GOT3 (cell line): Measurements from ENCODE around the gene ULK1.
"Not testable (repeated sequence)": the region's sequence is repeated elsewhere in the genome, so short reads cannot be mapped to it uniquely, and the experiment has no call there.

Source experiments
- DNase-seq: peaks from one replicate; lab custom pipeline; 2025; ENCODE audit warnings: mixed read lengths; lab: John Stamatoyannopoulos, UW

Gene ULK1

DNA sequence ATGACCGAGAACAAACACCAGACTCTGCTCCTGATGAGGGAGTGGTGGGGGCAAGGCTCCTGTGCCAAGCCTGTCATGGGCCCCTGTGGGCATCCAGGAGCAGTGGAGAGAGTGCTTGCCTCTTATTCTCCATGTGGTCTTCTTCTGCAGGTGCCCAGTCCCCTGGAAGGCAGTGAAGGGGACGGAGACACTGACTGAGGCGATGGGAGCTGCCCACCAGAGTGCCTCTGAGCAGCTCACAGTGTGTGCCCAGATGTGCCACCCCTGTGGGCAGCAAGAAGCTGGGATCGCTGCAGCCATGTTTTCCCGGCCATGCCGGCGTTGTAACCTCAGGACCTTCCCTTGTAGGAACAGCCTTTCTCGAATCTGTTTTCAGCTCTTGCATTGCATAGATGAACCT, 49.0 kb downstream of the ULK1 start:
- no peak for DNase-seq

DNA sequence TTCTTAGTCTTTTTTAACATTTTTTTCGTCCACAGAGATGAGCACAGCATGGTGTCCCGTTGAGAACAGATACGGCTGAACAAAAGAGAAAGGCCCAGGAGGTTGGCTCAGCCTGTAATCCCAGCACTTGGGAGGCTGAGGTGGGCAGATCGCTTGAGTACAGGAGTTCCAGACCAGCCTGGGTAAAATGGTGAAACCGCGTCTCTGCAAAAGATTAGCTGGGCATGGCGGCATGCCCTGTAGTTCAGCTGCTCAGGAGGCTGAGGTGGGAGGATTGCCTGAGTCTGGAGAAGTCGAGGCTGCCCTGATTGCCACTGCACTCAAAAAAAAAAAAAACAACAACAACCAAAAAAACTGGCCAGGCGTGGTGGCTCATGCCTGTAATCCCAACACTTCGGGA, 49.5 kb downstream of the ULK1 start:
- DNase-seq = no peak

DNA sequence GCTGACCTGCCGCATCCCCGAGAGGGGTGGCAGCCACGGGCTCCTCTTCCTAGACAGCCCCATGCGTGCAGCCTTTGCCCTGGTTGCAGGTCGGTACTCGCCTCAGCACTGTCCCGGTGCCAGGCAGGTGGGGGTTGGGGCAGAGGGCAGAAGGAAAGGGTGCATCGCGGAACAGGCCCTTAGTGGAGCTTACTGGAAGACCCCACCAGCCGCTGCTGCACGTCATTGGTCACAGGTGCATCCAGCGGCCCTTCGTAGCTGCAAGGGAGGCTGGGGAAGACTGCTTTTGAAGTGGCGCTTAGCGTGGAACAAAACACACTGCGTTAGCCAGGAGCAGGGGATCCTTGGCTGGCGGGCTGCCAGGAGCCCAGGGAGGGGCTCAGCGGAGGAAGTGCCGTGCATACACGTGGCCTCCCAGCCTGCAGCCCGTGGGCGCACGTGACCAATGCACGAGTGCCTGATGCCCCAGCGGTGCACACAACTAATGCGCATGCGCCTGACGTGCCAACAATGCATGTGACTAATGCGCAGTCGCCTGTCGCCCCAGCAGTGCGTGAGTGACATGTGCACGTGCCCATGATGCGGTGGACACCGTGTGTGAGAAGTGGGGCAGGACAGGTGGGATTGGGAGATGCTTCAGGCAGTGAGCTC, 50.3 kb downstream of the ULK1 start:
- DNase-seq = no peak

DNA sequence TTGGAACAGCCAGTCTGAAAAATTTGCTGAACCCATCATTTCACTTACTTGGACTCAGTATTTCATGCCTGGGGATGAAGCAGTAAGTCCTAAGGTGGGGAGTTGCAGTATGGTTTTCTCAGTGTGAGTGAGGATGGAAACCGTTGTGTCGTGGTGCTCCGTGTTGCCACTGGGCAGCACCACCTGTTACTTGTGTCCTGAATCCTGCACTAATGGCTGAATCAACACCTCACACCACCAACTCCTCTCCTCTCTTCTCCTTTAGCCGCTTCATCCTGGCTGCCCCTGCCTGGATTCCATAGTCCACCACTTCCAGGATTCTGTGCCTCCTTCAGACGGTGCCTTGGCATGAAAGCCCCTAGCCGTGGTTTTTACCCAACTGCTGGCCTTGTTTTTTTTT, 52.3 kb downstream of the ULK1 start:
- DNase-seq = no peak

DNA sequence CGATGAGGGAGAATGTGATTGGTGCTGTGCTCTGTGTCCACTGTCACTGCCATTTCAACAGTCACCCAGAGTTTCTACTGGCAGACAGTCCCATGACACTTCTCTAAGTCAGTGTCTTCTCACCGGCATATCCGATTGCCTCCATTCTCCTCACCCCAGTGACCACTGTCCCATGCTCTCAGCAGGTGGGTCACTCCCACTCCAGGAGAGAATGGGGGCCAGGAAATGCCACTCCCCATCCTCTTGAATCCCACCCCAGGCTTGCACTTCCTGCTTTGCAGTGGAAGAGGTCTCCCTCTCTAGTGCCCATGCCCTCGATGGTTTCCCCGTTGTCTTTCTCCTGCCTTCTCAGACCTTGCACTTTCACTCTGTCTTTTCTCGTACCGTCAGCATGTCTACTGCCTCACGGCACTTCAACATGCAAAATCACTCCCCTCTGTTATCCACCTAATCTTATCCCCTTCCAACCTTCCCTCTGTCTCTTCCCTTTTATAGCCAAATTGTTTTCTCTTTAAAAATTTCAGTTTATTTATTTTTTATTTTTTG, 53.1 kb downstream of the ULK1 start:
- no peak for DNase-seq

- DNase-seq = no peak
Observed at GRCh38 chr12:131948166-131948712, 53.8 kb downstream of the ULK1 start.

DNA sequence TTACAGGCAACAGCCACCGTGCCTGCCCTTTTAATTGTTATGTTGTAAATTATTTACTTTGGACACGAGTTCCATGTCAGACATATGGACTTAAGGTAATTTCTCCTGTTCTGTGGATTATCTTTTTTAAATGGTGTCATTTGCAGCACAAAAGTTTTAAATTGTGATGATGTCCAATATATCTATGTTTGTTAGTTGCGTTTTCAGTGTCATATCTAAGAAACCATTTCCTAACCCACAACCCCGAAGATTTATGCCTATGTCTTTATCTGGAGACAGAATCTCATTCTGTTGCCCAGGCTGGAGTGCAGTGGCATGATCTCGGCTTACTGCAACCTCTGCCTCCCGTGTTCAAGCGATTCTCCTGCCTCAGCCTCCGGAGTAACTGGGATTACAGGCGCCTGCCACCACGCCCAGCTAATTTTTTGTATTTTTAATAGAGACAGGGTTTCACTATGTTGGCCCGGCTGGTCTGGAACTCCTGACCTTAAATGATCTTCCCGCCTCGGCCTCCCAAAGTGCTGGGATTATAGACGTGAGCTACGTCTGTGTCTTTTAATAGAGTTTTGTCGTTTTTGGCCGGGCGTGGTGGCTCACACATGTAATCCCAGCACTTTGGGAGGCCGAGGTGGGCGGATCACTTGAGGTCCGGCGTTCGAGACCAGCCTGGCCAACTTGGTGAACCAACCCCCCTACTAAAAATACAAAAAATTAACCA, 54.5 kb downstream of the ULK1 start:
- not testable (repeated sequence) for DNase-seq

GRCh38 chr12:131949431-131950181, 55.2 kb downstream of the ULK1 start, which contains the start of gene EP400:
TSS of gene EP400 (plus strand) at chr12:131949942. CDS start at chr12:131960620, 10,678 bp downstream.
- DNase-seq = peak; percentile 84

GRCh38 chr12:131950182-131950913, 55.9 kb downstream of the ULK1 start:
- no peak for DNase-seq

DNA sequence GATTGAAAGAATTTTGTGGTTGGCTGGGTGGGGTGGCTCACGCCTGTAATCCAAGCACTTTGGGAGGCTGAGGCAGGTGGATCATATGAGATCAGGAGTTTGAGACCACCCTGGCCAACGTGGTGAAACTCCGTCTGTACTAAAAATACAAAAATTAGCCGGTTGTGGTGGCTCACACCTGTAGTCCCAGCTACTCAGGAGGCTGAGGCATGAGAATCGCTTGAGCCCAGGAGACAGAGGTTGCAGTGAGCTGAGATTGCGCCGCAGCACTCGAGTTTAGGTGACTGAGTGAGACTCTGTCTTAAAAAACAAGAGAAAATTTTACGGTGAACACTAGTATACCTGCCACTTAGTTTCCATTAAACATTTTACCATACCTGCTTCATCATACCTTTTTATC, 59.4 kb downstream of the ULK1 start:
- not testable (repeated sequence) for DNase-seq

DNA sequence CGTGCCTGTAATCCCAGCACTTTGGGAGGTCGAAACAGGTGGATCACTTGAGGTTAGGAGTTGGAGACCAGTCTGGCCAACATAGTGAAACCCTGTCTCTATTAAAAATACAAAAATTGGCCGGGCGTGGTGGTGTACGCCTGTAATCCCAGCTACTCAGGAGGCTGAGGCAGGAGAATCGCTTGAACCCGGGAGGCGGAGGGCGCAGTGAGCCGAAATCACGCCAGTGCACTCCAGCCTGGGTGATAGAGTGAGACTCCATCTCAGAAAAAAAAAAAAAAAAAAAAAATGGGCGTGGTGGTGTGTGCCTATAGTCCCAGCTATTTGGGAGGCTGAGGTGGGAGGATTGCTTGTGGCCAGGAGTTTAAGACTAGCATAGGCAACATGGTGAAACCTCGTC, 60.0 kb downstream of the ULK1 start:
- not testable (repeated sequence) for DNase-seq

GRCh38 chr12:131959116-131959515, 64.7 kb downstream of the ULK1 start:
- DNase-seq = no peak

GRCh38 chr12:131959641-131960589, 65.5 kb downstream of the ULK1 start:
- DNase-seq = no peak

GRCh38 chr12:131960590-131961325, 66.3 kb downstream of the ULK1 start:
- not testable (repeated sequence) for DNase-seq

DNA sequence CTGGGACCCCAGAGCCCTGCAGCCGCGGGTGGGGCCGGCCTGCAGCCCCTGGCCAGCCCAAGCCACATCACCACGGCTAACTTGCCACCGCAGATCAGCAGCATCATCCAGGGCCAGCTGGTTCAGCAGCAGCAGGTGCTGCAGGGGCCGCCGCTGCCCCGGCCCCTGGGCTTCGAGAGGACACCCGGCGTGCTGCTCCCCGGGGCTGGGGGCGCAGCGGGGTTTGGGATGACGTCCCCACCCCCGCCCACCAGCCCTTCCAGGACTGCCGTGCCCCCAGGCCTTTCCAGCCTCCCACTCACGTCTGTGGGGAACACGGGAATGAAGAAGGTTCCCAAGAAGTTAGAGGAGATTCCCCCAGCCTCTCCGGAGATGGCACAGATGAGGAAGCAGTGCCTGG, 66.9 kb downstream of the ULK1 start:
- not testable (repeated sequence) for DNase-seq

DNA sequence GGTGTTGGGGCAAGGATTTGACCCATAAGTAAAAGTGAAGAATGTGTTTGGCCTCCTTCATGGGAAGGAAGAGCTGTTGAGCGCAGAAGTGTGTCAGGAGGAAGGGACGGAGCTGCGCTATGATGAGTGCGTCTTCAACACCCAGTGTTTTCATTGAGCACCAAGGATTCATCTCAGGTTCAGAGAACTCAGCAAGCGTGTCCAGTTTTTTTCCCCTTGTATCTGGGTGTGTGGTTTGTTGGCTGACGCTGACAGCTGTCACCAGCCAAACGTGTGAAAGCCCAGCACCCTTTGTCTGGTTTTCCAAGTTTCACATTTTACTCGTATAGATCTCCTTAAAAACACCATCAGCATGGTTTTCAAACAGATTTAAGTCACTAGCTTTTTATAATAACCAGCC, 67.6 kb downstream of the ULK1 start:
- no peak for DNase-seq

DNA sequence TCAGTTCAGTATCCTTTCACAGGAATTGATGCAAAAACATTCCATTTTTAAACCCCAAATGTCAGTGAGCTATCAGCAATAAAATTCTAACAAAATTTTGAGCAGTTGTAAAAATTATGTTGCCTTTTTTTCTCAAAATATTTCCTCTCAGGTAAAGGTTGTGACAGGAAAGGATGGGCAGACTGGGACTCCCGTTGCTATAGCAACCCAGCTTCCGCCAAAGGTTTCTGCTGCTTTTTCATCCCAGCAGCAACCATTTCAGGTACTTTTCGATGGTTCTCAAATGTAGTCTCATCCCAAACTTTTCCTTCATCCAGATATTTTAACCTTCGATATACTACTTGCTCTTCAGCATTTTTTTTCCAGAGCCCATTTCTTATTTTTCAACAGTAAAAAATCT, 69.0 kb downstream of the ULK1 start:
- DNase-seq = no peak

DNA sequence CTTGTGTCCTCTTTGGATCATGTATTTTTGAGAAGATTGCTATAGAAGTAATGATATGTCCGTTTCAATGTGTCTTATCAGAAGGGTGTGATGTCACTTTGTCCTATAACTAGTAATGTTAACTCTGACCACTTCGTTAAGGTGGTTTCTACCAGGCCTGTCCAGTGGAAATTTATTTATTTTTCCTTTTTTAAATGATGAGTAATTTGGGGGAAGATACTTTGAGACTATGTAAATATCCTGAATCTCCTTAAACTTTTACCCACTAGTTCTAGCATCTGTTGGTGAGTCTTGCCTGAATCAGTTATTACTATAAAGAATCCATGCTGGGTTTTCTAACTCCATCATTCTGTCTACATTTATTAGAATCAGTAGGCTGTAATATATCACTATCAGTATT, 70.7 kb downstream of the ULK1 start:
- DNase-seq = no peak

GRCh38 chr12:131971226-131971625, 76.8 kb downstream of the ULK1 start:
- no peak for DNase-seq
